ENCODE results near the gene DTD2. TPM values are rescaled to one million over a fixed set of nuclear protein-coding genes. Genes with fewer than 3 reads are reported as not detected.
A peak's percentile ranks its signal among the peaks of the same experiment; 100 is the strongest.

Gene DTD2
- total RNA-seq = 10 to 100 TPM; 28.9 to 56.5 TPM

GRCh38 chr14:31456841-31457664 is at the start of gene DTD2:
Gene DTD2, minus strand, starts transcription at chr14:31457506. Its CDS starts 113 bp downstream, at chr14:31457393.
- DNase-seq (ENCODE audit: low spot score) (peak; percentile 74), ATAC-seq (ENCODE audit: insufficient number of reproducible peaks, low FRiP score, low read depth) (peak; percentile 99)
- H3K36me3 ChIP-seq = peaks cover 4% of the 10 kb centered on the region
- H3K27ac ChIP-seq = peak within 1 kb of the TSS; percentile 68 to 75
- no peak for TF ChIP-seq CTCF (IDR thresholded peaks at IDR 0.05)
- H3K9me3 ChIP-seq = no peaks in the 10 kb centered on the region
- peaks cover 3 to 12% of the 10 kb centered on the region in 2 donors for H3K4me1 ChIP-seq (ENCODE audit: control insufficient read depth in 1 of 2, low read depth in 2 of 2)
- H3K27me3 ChIP-seq (replicated peaks; ENCODE audit: insufficient read depth) = no peaks in the 10 kb centered on the region
- peak within 1 kb of the TSS; percentile 77 for H3K4me3 ChIP-seq

- DNase-seq (ENCODE audit: low spot score) = no peak
- ATAC-seq (ENCODE audit: insufficient number of reproducible peaks, low FRiP score, low read depth) = no peak
- TF ChIP-seq CTCF (IDR thresholded peaks at IDR 0.05) = no peak
- H3K36me3 ChIP-seq = no peaks in the 10 kb centered on the region
- peaks cover 14 to 29% of the 10 kb centered on the region in 2 donors for H3K4me1 ChIP-seq (ENCODE audit: control insufficient read depth in 1 of 2, low read depth in 2 of 2)
- H3K27ac ChIP-seq = peak overlapping the region; percentile 29 to 36
- no peaks in the 10 kb centered on the region for H3K9me3 ChIP-seq
- peak overlapping the region; percentile 19 for H3K4me3 ChIP-seq
- H3K27me3 ChIP-seq (replicated peaks; ENCODE audit: insufficient read depth) = no peaks in the 10 kb centered on the region
These were observed 48.1 kb upstream of the DTD2 start for GRCh38 chr14:31505411-31505810.

GRCh38 chr14:31501870-31502269 is 44.6 kb upstream of the DTD2 start:
- DNase-seq (ENCODE audit: low spot score) = no peak
- Histone ChIP-seq H3K27ac (no peak overlapping the region), H3K9me3 (peaks cover 3% of the 10 kb centered on the region), H3K4me1 (ENCODE audit: control insufficient read depth in 1 of 2, low read depth in 2 of 2) (peaks cover 14 to 29% of the 10 kb centered on the region in 2 donors), H3K36me3 (no peaks in the 10 kb centered on the region), H3K27me3 (replicated peaks; ENCODE audit: insufficient read depth) (no peaks in the 10 kb centered on the region), H3K4me3 (no peak overlapping the region)
- no peak for ATAC-seq (ENCODE audit: insufficient number of reproducible peaks, low FRiP score, low read depth)
- TF ChIP-seq CTCF (IDR thresholded peaks at IDR 0.05) = no peak

- Histone ChIP-seq H3K4me3 (no peak overlapping the region), H3K36me3 (no peaks in the 10 kb centered on the region), H3K9me3 (no peaks in the 10 kb centered on the region), H3K4me1 (ENCODE audit: control insufficient read depth in 1 of 2, low read depth in 2 of 2) (no peaks in the 10 kb centered on the region), H3K27ac (no peak overlapping the region), H3K27me3 (replicated peaks; ENCODE audit: insufficient read depth) (no peaks in the 10 kb centered on the region)
- ATAC-seq (ENCODE audit: insufficient number of reproducible peaks, low FRiP score, low read depth) (no peak), DNase-seq (ENCODE audit: low spot score) (no peak)
- TF ChIP-seq CTCF (IDR thresholded peaks at IDR 0.05) = no peak
These were observed 35.6 kb upstream of the DTD2 start for GRCh38 chr14:31492759-31493498.

- Histone ChIP-seq H3K4me3 (no peak overlapping the region), H3K36me3 (no peaks in the 10 kb centered on the region), H3K4me1 (ENCODE audit: control insufficient read depth in 1 of 2, low read depth in 2 of 2) (no peaks in the 10 kb centered on the region), H3K27me3 (replicated peaks; ENCODE audit: insufficient read depth) (no peaks in the 10 kb centered on the region), H3K9me3 (no peaks in the 10 kb centered on the region), H3K27ac (no peak overlapping the region)
- DNase-seq (ENCODE audit: low spot score) (no peak), ATAC-seq (ENCODE audit: insufficient number of reproducible peaks, low FRiP score, low read depth) (no peak)
- TF ChIP-seq CTCF (IDR thresholded peaks at IDR 0.05) = no peak
These were observed 32.4 kb upstream of the DTD2 start for GRCh38 chr14:31489691-31490090.
